ENCODE measurements around the gene SLX9.
A peak's percentile ranks its signal among the peaks of the same experiment; 100 is the strongest.

The SLX9 gene, protein sequence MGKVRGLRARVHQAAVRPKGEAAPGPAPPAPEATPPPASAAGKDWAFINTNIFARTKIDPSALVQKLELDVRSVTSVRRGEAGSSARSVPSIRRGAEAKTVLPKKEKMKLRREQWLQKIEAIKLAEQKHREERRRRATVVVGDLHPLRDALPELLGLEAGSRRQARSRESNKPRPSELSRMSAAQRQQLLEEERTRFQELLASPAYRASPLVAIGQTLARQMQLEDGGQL

DNA sequence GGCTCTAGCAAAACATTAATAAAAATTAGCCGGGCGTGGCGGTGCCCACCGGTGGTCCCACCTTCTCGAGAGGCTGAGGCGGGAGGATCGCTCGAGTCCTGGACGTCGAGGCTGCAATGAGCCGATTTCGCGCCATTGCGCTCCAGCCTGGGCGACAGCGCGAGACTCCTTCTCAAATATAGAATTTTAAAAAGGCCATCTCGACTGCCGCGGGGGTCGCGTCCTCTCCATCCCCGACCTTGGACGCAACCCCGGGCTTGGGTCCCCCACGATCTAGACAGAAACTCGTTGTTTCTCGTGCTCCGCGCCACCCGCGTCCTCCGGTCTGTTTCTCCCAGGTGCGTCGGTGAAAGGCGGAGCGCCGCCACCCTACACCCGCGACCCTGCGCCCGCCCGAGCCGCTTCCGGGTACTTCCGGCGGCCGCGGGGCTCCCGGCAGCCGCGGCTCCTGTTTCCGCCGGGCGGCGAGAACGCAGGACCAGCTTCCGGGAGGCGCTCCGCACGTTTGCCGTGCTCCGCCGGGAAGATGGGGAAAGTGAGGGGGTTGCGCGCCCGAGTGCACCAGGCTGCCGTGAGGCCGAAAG, at the start of gene SLX9:
Gene SLX9 (plus strand): TSS at position 498 of the 584 bp plus-strand sequence. CDS start 29 bp downstream, at position 527.
- DNase-seq (ENCODE audit: low read depth in 2 of 2), result peak; percentile 69 to 77

DNA sequence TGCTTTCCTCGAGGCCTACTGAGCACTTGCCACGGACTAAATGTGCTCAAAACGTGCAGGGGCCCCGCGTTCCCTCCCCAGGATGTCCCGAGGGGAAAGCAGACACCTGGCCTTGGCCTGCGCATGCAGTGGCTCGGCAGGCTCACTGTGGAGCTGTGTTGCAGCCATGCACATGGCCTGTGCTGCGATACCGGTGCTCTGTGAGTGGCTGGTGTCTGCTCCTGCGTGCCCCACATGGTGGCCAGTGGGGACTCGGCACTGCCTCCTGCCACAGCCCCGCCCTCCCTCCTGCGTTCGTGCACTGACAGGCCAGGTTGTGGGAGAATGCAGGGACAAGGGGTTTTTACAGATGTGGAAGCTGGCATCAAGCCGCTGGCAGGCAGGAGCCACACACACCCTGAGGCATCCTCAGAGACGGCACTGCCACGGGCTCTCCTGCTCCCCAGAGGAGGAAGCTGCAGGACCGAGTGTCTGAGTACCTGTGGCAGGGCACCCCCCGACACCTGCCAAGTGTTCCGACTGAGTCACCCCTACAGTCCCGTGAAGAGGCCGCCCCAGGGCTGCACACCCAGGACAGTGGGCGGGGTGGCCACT, 49.4 kb upstream of the SLX9 start:
- no peak for DNase-seq (ENCODE audit: low read depth in 2 of 2)

DNA sequence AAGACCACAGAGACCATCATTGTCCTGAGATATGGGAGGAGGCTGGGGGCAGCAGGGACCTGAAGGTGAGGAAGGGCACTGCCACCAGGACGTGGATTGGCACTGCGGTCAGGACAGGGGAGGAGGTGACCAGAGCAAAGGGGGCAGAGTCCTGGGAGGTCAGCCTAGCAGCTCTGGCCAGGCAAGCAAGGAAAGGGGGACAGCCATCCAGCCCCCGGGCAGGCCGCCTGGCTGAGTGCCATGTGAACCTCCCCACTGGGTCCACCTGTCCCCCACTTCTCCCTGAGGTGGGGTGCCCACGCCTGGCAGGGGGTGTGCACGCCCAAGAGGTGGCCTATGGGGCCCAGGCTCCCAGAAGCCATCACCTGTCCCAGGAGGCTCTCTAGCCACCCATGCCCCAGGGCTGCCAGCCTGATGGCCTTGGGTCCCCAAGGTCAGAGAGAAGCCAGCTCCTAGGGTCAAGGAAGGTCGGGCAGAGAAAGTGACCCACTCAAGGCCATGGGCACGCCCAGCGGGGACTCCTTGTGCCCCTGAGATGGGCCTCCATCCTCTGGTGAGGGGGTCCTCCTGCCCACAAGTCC, 48.8 kb upstream of the SLX9 start:
- DNase-seq (ENCODE audit: low read depth in 2 of 2), result no peak

DNA sequence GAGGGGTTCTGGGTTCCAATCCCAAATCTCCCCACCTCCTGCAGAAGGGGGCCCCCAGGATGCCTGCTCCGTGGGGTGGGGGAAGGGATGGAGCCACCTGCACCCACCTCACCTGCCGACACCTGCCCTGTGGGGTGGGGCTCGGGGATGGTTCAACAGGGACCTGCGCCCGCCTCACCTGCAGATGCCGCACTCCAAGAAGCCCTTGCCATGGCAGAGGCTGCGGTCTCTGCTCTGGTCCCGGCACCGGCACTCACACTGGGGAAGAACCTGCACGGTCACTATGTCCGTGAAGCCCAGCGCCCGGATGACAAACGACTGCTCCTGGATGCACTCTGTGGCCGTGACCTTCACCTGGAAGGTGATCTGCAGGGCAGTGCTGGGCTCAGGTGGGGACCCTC, 48.2 kb upstream of the SLX9 start:
- no peak for DNase-seq (ENCODE audit: low read depth in 2 of 2)

DNA sequence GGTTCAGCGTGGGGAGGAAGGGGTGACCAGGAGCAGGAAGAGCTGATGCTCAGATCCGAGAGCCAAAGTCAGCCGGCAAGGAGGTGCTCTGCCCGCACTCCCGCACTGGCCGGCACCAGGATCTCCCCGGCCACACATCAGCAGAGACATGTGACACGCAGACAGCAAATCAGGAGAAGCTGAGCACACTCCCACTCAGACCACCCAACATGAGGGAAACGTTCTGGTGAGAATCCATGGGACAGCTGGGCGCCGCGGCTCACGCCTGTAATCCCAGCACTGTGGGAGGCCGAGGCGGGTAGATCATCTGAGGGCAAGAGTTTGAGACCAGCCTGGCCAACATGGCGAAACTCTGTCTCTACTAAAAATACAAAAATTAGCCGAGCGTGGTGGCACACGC, 47.7 kb upstream of the SLX9 start:
- DNase-seq (ENCODE audit: low read depth in 2 of 2), result no peak

DNA sequence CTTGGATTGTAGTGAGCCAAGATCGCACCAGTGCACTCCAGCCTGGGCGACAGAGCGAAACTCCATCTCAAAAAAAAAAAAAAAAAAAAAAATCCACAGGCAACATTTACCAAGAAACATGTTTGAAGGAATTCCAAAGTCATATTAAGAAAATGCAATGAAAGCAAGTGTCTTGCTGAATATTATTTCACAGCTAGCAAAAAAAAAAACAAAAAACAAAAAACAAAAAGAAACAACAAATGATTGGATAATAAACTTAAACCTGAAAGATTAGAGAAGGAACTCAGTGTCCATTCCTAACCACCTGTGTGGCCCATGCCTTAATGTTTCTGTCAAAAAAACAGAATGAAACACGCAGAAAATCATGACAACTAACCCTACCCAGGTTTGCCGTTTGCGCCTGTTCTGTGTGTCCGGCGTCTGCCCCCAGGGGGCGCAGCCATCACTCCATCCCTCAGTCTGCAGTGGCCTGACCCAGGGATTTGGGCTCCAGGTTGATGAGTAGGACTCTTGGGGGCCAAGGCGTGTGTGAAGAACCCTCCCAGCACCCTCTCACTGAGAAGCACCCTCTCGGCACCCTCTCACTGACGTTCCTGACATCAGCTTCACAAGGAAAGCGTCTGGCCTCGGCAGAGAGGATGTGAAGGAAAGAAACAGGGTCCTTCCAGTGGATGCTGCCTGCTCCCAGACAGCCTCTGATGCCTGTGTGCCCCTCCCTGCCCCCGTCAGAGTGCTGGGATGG, 47.1 kb upstream of the SLX9 start:
- peak in 1 of 2 donors; percentile 70 for DNase-seq (ENCODE audit: low read depth in 2 of 2)

DNA sequence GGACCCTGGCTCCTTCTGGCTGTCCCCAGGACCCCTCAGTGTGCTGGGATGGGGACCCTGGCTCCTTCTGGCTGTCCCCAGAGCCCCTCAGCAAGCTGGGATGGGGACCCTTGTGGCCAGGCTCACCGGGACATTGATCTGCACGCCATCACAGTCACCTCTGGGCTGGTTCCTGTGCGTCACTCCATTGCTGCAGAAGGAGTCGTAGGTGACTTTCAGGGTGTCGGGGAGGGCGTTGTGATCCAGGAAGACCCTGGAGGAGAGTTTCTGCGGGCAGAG, 46.6 kb upstream of the SLX9 start:
- DNase-seq (ENCODE audit: low read depth in 2 of 2), result no peak

DNA sequence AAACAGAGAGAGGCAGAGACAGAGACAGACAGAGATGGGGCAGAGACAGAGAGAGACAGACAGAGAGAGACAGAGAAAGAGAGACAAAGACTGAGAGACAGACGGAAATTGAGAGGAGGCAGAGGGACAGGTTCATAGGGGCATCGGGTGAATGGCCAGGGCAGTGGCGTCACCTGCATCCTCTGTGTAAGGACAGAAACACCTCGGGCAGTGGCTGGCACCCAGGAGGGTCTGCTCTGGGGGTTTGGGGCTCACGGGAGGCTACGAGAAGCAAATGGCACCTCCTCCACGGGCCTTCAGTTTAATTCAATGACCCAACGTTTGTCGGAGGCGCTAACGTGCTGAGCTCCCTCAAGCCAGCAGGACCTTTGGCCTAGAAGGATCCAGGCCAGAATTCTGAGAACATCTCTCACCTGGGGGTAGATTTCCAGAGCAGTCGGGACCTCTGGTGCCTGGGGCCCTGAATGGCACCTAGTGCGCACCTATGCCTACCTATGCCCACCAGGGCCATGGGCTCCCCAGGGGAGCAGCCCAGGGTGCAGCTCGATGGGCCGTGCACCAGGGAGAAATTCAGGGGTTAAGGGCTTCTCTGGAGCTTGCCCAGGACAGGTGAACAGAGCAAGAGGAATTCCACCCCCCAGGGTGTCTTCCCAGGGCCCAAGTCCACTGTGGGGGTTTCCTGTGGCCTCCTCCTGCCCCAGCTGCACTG, 45.7 kb upstream of the SLX9 start:
- DNase-seq (ENCODE audit: low read depth in 2 of 2), result no peak

DNA sequence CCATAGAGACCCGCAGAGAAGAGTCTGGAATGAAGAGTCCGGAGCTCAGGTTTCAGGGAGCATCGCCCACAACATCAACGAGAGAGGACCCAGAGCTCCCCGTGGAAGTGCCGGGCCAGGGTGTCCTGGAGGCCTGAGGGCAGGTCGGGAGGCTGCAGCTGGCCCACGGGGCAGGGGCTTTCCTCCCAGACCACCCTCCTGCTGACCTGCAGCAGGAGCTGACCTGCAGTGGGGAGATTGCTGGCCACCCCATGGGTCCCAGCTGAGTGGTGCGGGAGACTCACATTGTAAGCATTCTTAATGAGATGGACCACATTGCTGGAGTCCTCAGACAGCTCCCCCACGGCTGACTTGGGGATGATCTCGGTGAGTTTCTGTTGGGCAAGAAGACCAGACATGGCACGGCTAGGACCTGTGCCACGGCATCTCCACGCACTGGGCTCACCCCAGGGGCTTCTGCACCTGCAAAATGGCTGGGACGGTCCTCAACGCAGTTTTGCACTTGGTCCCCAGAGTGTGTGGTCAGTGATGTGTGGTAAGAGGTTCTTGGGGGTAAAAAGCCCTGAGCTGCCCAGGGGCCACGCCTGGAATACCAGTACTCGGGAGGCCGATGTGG, 45.0 kb upstream of the SLX9 start:
- no peak for DNase-seq (ENCODE audit: low read depth in 2 of 2)

DNA sequence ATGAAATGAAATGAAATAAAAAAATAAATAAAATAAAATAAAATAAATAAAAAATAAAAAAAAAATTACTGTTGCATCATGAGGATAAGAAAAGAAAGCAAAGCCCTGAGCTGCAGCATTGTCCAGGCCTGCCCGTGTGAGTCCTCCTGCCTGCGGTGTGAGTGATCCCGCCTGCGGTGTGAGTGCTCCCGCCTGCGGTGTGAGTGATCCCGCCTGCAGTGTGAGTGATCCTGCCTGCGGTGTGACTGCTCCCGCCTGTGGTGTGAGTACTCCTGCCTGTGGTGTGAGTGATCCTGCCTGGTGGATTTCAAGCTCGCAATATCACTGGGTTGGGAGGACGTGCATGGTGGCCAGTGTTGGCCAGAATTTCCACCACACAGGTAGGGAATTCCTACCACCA, 44.0 kb upstream of the SLX9 start:
- no peak for DNase-seq (ENCODE audit: low read depth in 2 of 2)

DNA sequence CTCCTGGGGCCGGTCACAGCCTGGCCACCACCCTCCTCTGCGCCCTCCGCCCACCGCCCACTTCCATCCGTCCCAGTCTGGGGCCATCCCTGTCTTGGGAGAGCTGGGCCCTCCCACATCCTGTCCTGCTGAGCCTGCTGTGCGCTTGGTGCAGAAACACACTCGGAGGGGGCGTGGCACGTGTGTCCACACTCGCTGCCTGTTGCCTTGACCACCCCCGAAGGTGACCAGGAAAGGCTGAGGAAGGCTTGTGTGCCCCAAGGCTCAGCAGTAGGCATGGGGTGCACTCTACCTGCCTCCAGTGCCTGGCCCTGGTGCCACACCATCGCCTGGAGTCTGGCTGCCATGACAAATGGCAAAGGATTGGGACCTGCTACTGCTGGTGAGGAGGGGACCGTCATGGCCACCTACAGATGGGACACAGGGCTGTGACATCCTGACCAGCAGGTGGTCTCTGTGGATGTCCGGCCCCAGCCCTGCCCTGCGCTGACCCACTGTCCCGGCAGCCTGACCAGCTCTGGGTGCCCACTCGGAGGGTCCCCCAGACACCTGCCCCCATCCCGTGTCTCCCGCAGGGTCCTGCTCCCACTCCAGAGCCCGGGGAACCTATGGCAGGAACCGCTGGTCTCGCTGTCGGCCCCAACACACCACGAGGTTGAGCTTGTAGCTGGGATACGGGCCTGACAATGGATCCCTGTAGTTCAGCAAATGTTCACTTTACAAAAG, 43.1 kb upstream of the SLX9 start:
- no peak for DNase-seq (ENCODE audit: low read depth in 2 of 2)

DNA sequence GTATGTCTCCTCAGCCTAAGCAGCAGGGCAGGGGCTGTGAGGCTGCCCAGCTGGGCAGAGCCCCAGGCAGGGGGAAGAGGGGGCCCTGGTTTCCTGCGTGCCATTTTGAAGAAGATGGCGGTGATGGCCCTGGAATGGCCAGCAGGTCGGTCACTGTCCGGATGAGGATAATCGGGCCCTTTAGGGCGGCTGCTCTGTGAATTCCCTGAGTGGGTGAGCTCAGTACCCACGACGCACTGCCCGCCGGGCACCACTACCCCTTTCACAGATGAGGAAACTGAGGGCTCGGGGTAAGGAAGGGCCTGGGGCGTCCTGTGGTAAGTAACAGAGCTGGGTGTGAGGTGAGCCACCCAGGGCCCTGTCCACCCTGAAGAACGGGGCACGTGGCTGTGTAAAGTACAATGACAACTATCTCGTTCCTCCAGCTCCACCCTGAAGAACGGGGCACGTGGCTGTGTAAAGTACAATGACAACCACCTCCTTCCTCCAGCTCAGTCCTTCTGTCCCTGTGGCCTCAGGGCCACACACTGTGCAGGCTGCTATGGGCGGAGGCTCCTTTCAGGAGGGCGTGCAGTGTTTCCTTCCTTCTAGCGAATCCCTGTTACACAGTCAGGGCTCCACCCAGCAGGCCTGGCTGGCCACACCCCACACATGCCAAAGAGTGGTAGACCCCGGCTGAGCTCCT, 42.4 kb upstream of the SLX9 start:
- no peak for DNase-seq (ENCODE audit: low read depth in 2 of 2)

DNA sequence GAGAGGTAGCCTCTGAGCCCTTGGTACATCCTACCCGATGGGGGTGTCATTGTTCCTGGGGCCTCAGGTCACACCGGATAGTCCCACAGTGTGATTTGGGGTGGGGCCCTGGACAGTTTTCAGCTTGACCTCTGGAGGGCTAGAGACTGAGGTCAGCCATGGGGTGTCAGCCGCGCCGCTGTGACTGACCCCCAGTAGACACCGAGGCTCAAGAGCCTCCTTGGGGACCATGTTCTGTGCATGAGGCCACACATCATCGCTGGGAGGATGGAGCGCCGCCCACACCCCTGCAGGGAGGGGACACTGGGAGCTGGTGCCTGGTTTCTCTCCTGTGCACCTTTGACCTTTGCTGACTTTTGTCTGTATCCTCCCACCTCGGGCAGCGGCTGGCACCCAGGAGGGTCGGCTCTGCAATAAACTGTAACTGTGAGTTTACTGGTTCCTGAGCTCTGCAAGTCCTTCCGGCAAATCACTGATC, 41.8 kb upstream of the SLX9 start:
- DNase-seq (ENCODE audit: low read depth in 2 of 2), result no peak

DNA sequence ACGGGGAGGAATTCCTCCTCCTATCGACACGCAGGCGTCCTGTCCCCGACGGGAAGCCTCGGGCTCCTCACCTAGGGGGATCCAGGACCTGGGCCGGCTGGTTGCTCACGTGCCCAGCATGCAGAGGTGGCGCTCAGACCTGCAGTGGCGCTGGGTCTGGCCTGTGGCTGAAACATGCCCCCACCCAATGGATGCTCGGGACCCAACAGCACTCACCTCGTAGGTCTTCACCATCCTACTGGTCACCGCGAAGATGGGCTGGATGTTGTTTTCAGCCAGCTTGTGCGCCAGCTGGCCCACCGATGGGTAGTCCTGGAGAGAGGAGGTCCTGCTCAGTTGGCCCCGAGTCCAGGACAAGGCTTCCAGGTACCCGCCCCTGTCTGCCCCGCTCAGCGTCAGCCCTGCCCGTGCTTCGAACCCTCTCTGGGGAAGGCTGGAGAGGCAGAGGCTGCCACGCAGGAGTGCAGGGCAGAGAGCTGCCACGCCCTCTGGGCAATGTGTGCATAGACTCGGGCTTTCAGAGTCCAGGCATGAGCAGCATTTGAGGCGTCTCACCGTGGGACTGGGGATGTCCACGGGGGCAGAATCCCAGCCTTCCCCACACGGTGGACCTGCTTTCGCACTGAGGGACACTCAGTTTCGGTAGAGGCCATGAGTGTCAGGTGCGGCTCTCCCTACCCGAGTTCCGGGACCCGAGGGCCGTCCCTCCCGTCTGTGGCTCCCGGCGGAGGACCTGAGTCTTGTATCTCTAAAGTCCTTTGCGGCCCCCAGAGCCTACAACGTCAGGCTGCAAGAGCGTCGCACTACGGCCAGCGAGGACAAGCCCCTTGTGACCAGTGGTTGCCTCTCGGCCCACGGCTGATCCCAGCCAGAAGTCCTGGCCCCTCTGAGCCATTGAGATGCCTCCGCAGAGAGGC, 40.7 kb upstream of the SLX9 start:
- DNase-seq (ENCODE audit: low read depth in 2 of 2), result no peak

DNA sequence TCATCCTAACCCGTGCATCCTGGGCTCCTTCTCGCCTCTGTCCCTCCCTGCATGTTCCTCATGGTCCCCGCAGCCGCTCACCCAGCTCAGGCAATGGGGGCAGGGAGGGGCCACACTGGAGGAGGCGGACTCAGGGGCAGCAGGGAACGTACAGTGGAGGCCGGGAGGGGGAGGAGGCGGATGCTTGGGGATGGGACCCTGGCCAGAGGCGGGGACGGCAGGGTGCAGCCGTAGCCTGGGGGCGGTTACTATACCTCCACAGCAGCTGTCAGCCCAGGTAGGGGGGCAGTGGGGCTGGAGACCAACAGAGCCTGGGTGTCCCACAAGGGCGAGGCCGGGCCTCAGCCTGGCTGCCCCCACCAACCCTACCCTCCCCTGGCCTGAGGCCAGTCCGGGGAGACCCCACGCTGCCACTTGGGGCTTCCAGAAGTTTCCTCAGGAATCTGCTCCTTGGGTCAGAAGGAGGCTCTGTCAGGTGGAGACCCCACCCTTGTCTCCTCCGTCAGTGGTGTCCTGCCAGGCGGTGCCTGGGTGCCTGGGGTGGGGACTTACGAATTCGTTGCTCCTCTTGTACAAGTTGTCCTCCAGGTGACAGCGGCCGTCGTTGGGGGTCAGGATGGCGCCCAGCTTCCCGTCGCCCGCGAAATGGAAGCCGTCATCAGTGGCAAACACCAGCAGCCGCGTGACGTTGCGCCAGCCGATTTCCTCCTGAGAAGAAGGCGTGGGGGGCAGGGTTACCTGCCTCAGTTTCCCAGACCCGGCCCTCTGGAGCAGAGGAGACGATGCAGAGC, 39.9 kb upstream of the SLX9 start:
- DNase-seq (ENCODE audit: low read depth in 2 of 2), result no peak

DNA sequence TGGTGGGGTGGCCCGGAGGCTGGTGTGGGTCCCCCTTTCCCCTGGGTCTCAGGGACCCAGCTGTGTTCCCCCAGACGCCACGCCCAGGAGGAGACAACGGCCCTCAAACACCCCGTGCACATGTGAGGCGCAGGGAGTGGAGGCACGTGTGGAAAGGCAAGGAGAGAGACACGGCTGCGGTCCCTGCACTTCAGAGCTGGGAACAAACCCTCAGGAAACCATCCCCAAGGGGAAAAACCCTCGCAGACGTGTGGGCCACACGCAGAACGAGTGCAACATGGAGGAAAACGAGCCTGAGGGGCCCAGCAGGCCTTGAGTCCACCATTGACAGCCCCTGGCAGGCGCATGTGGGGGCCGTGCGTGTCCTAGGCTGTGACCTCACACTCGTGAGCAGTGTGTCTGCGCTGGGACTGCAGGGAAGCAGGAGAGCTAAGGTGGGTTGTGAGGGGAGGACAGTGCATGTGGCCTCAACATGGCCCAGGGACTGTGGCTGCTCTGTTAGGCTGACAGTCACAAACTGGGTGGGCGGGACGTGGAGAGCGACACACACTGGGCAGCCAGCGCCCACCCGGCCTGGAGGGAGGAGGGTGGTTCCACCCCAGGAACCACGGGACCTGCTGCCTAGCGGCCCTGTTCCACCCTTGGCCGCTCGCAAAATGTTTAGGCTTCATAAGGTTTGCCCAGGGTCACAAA, 39.1 kb upstream of the SLX9 start:
- no peak for DNase-seq (ENCODE audit: low read depth in 2 of 2)

DNA sequence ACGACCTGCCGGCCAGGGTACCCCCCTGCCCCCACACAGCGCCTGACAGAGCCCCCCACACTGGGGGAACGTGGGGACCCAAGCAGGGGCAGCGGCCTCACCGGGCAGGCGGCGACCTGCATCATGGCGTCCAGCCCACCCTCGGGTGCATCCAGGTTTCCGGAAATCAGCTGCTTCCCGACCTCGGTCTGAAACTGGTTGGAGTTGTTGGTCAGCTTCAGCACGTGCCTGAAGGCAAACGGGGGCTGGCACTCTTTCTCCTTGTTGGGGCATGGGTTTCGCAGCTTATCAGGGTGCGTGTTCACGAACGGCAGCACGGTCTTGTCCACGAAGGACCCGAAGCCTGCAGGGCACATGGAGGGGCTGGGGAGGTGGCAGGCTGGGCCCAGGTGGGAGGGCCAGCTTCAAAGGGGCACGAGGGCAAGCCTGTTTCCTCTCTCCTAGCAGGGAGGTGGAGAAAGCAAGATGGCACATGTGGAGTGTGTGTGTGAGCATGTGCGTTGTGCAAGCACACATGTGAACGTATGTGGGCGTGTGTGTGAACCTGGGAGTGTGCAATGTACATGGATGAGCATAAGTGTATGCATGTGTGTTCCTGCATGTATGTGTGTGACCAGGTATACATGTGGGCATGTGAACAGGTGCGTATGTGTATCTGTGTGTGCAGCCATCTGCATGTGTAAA, 38.3 kb upstream of the SLX9 start:
- DNase-seq (ENCODE audit: low read depth in 2 of 2), result no peak
